ENCODE data around the gene EXOC3. TPM values are rescaled to one million over a fixed set of nuclear protein-coding genes. Genes with fewer than 3 reads are reported as not detected.
"Not testable (repeated sequence)": the region's sequence is repeated elsewhere in the genome, so short reads cannot be mapped to it uniquely, and the experiment has no call there.

Gene EXOC3
- total RNA-seq, 1 donor from 2014 or later: 66.4 TPM

- H3K27ac Mint-ChIP-seq: no peak overlapping the region
- H3K4me1 Mint-ChIP-seq (ENCODE audit: low read depth): peaks cover 30% of the 10 kb centered on the region
- peaks cover 57% of the 10 kb centered on the region for H3K36me3 Mint-ChIP-seq (ENCODE audit: low read depth)
- H3K27me3 Mint-ChIP-seq (ENCODE audit: low read depth): no peaks in the 10 kb centered on the region
- intact Hi-C loops (cut with micrococcal nuclease): no loop called here
- DNase-seq (ENCODE audit: low spot score): peak; percentile 8
- no peaks in the 10 kb centered on the region for H3K9me3 Mint-ChIP-seq
- no peak overlapping the region for H3K4me3 Mint-ChIP-seq (ENCODE audit: low read depth)
These were observed 41.6 kb upstream of the EXOC3 start for GRCh38 chr5:401146-402034.

DNA sequence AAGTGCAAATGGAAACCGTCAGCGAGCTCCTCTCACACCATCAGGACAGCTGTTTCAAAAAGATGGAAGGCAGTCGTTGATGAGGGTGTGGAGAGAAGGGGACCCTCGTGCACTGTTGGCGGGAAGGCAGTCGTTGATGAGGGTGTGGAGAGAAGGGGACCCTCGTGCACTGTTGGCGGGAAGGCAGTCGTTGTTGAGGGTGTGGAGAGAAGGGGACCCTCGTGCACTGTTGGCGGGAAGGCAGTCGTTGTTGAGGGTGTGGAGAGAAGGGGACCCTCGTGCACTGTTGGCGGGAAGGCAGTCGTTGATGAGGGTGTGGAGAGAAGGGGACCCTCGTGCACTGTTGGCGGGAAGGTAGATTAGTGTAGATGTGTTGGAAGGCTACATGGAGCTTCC is 40.8 kb upstream of the EXOC3 start:
- peaks cover 33% of the 10 kb centered on the region for H3K4me1 Mint-ChIP-seq (ENCODE audit: low read depth)
- H3K36me3 Mint-ChIP-seq (ENCODE audit: low read depth): peaks cover 64% of the 10 kb centered on the region
- H3K4me3 Mint-ChIP-seq (ENCODE audit: low read depth); H3K27ac Mint-ChIP-seq; H3K27me3 Mint-ChIP-seq (ENCODE audit: low read depth); DNase-seq (ENCODE audit: low spot score); H3K9me3 Mint-ChIP-seq; intact Hi-C loops (cut with micrococcal nuclease): not testable (repeated sequence)

- peak overlapping the region; percentile 57 for H3K27ac Mint-ChIP-seq
- peaks cover 66% of the 10 kb centered on the region for H3K36me3 Mint-ChIP-seq (ENCODE audit: low read depth)
- no peak for DNase-seq (ENCODE audit: low spot score)
- no peaks in the 10 kb centered on the region for H3K27me3 Mint-ChIP-seq (ENCODE audit: low read depth)
- H3K4me1 Mint-ChIP-seq (ENCODE audit: low read depth): peaks cover 34% of the 10 kb centered on the region
- H3K4me3 Mint-ChIP-seq (ENCODE audit: low read depth): no peak overlapping the region
- H3K9me3 Mint-ChIP-seq: no peaks in the 10 kb centered on the region
- intact Hi-C loops (cut with micrococcal nuclease): no loop called here
These were observed 40.2 kb upstream of the EXOC3 start for GRCh38 chr5:402615-403359.

- Mint-ChIP-seq H3K4me3 (ENCODE audit: low read depth) (no peak overlapping the region), H3K27me3 (ENCODE audit: low read depth) (no peaks in the 10 kb centered on the region), H3K36me3 (ENCODE audit: low read depth) (peaks cover 69% of the 10 kb centered on the region), H3K27ac (no peak overlapping the region), H3K4me1 (ENCODE audit: low read depth) (peaks cover 36% of the 10 kb centered on the region), H3K9me3 (no peaks in the 10 kb centered on the region)
- intact Hi-C loops (cut with micrococcal nuclease): no loop called here
- no peak for DNase-seq (ENCODE audit: low spot score)
These were observed 39.0 kb upstream of the EXOC3 start for GRCh38 chr5:403995-404394.

DNA sequence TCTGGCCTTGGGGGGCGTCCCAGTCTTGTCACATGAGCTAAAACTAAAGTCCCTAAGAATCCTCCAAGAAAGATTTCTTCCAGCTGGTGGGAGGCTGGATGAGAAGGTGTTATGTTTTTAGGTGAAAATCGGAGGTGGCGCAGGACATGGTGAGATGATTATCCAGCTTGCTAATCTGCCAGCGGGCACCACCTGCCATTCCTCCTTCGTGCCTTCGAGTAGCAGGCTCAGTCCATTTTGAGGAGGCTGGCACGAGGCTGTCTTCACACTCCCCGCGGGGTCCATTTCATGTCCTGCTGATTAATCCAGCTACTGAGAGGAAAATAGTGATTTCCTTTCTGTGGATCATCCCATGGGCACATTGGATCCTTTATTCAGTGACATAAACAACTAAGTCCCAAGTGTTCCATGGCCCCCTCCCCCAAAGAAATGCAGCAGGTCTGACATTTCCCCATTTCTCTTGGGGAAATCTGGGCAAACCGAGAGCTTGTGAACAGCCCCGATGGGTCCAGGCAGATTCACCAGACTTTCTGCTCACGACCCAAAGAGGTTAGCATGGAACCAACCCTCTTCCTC is 38.2 kb upstream of the EXOC3 start:
- no peak overlapping the region for H3K4me3 Mint-ChIP-seq (ENCODE audit: low read depth)
- H3K27ac Mint-ChIP-seq: no peak overlapping the region
- intact Hi-C loops (cut with micrococcal nuclease): no loop called here
- no peaks in the 10 kb centered on the region for H3K27me3 Mint-ChIP-seq (ENCODE audit: low read depth)
- no peak for DNase-seq (ENCODE audit: low spot score)
- peaks cover 31% of the 10 kb centered on the region for H3K4me1 Mint-ChIP-seq (ENCODE audit: low read depth)
- peaks cover 71% of the 10 kb centered on the region for H3K36me3 Mint-ChIP-seq (ENCODE audit: low read depth)
- no peaks in the 10 kb centered on the region for H3K9me3 Mint-ChIP-seq

DNA sequence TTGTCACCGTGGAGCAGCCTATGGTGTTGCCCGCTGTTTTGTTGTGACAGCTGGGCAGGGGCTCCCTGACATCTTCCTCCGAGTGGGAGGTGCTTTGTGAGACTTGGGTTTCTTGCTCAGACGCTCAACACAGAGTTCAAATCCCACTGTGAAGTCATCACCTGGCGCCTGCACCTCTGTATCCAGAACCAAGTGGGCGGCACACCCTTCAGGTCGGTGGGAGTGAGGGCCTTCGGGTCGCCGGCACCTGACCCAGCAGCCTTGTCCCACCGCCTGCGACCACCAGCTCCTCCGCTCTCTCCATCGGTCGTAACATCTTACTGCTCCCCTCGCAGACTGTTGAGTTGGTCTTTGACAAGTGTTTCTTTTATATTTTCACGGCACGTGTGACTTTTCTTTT is 37.6 kb upstream of the EXOC3 start:
- Mint-ChIP-seq H3K27ac (no peak overlapping the region), H3K4me1 (ENCODE audit: low read depth) (peaks cover 25% of the 10 kb centered on the region), H3K4me3 (ENCODE audit: low read depth) (no peak overlapping the region), H3K27me3 (ENCODE audit: low read depth) (no peaks in the 10 kb centered on the region), H3K36me3 (ENCODE audit: low read depth) (peaks cover 67% of the 10 kb centered on the region), H3K9me3 (no peaks in the 10 kb centered on the region)
- DNase-seq (ENCODE audit: low spot score): no peak
- intact Hi-C loops (cut with micrococcal nuclease): no loop called here

- Mint-ChIP-seq H3K27ac (no peak overlapping the region), H3K36me3 (ENCODE audit: low read depth) (peaks cover 65% of the 10 kb centered on the region), H3K4me3 (ENCODE audit: low read depth) (no peak overlapping the region), H3K4me1 (ENCODE audit: low read depth) (peaks cover 27% of the 10 kb centered on the region), H3K9me3 (no peaks in the 10 kb centered on the region), H3K27me3 (ENCODE audit: low read depth) (no peaks in the 10 kb centered on the region)
- no peak for DNase-seq (ENCODE audit: low spot score)
- intact Hi-C loops (cut with micrococcal nuclease): no loop called here
These were observed 36.9 kb upstream of the EXOC3 start for GRCh38 chr5:406041-406440.

DNA sequence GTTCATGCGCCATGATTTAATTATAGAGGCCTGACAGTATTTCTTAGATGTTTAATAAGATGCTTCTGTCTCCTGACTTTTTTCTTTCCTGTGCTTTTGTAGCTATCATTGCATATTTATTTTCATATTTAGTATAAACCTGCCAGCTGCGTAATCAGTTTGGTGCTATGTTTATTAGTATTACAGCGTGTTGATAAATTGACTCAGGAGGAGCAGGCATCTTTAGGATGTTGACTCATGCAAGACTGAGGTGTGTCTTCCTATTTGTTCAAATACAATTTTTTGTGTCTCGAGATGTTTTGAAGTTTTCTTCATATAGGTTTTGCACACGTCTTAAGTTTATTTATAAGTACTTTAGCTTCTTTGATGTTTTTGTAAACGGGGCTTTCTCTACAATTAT is 35.9 kb upstream of the EXOC3 start:
- Mint-ChIP-seq H3K4me1 (ENCODE audit: low read depth) (peaks cover 28% of the 10 kb centered on the region), H3K9me3 (no peaks in the 10 kb centered on the region), H3K36me3 (ENCODE audit: low read depth) (peaks cover 63% of the 10 kb centered on the region), H3K4me3 (ENCODE audit: low read depth) (no peak overlapping the region), H3K27me3 (ENCODE audit: low read depth) (no peaks in the 10 kb centered on the region), H3K27ac (no peak overlapping the region)
- intact Hi-C loops (cut with micrococcal nuclease): no loop called here
- DNase-seq (ENCODE audit: low spot score): no peak

GRCh38 chr5:407801-408268 is 35.1 kb upstream of the EXOC3 start:
- DNase-seq (ENCODE audit: low spot score): no peak
- no peak overlapping the region for H3K27ac Mint-ChIP-seq
- no peak overlapping the region for H3K4me3 Mint-ChIP-seq (ENCODE audit: low read depth)
- intact Hi-C loops (cut with micrococcal nuclease): no loop called here
- H3K27me3 Mint-ChIP-seq (ENCODE audit: low read depth): no peaks in the 10 kb centered on the region
- H3K36me3 Mint-ChIP-seq (ENCODE audit: low read depth): peaks cover 61% of the 10 kb centered on the region
- no peaks in the 10 kb centered on the region for H3K9me3 Mint-ChIP-seq
- peaks cover 28% of the 10 kb centered on the region for H3K4me1 Mint-ChIP-seq (ENCODE audit: low read depth)

DNA sequence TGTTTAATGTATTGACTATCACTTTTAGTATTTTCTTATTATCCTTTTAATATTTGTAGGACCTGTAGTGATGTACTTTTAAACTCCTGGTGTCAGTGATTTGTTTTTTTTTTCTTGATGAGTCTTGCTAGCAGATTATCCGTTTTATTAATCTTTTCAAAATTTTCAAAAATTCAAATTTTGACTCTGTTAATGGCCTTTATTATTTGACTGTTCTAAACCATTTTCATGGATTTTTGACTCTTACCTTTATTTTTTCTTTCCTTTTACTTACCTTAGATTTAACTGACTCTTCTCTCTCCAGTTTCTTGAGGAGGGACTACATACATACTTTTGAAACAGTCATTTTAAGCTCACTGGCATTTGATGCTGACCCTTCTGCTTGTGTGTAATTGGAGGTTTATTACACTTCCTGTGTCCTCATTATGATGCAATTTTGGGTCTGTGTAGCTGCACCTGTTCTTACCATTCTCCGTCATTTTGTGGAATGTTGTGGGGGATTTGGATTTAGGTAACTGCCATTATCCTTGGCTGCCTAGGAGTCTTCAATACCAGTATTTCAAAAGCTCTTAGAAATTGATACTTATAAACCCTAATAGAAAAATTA is 32.0 kb upstream of the EXOC3 start:
- Mint-ChIP-seq H3K36me3 (ENCODE audit: low read depth) (peaks cover 63% of the 10 kb centered on the region), H3K27ac (peak overlapping the region; percentile 50)
- intact Hi-C loops (cut with micrococcal nuclease): loop anchor here (2.0 to 5.0 kb wide), 2 partner anchors 34 to 78 kb away; no protein-coding TSS in a partner anchor

GRCh38 chr5:411728-412127 is 31.2 kb upstream of the EXOC3 start:
- peak overlapping the region; percentile 69 for H3K27ac Mint-ChIP-seq
- no peak overlapping the region for H3K4me3 Mint-ChIP-seq (ENCODE audit: low read depth)
- H3K36me3 Mint-ChIP-seq (ENCODE audit: low read depth): peaks cover 56% of the 10 kb centered on the region
- H3K4me1 Mint-ChIP-seq (ENCODE audit: low read depth): peaks cover 33% of the 10 kb centered on the region
- no peak for DNase-seq (ENCODE audit: low spot score)
- no peaks in the 10 kb centered on the region for H3K27me3 Mint-ChIP-seq (ENCODE audit: low read depth)
- intact Hi-C loops (cut with micrococcal nuclease): loop anchor here (2.0 to 5.0 kb wide), 2 partner anchors 34 to 79 kb away; no protein-coding TSS in a partner anchor
- no peaks in the 10 kb centered on the region for H3K9me3 Mint-ChIP-seq

More for the DNA sequence above, 32.0 kb upstream of the EXOC3 start:
- Mint-ChIP-seq H3K4me3 (ENCODE audit: low read depth) (no peak overlapping the region), H3K9me3 (no peaks in the 10 kb centered on the region), H3K27me3 (ENCODE audit: low read depth) (no peaks in the 10 kb centered on the region), H3K4me1 (ENCODE audit: low read depth) (peaks cover 33% of the 10 kb centered on the region)
- DNase-seq (ENCODE audit: low spot score): no peak
